Umbilical cord (tissue), 1 donor: ENCODE data around the gene KANK3. TPM values are rescaled to one million over a fixed set of nuclear protein-coding genes. Genes with fewer than 3 reads are reported as not detected.

Experiments
- total RNA-seq: library from RNA; depleted of rRNA; stranded (reverse); fragments of >200 nt; gene quantifications from one replicate; pipeline ENCODE4 v1.2.3, GENCODE V29; 2014; ENCODE audit warnings: low replicate concordance; ENCODE audit not compliant: insufficient read depth

The KANK3 gene
- total RNA-seq, 1 donor from 2014 or later = 3.9 TPM

Other genes starting within 250 kb of the KANK3 start
- gene FBN3, start 193.7 kb downstream of the KANK3 start, total RNA-seq = under 0.01 TPM
- 17.8 TPM for gene CERS4, start 133.9 kb downstream of the KANK3 start, total RNA-seq
- gene CD320, start 34.9 kb downstream of the KANK3 start, total RNA-seq = 4.1 TPM
- not detected for gene NDUFA7, start 21.9 kb downstream of the KANK3 start, total RNA-seq
- 424 TPM for gene RPS28, start 21.8 kb downstream of the KANK3 start, total RNA-seq
- 5.3 TPM for gene ANGPTL4, start 20.9 kb upstream of the KANK3 start, total RNA-seq
- 42.6 TPM for gene RAB11B, start 47.1 kb upstream of the KANK3 start, total RNA-seq
- 77.0 TPM for gene MARCHF2, start 70.0 kb upstream of the KANK3 start, total RNA-seq
- gene HNRNPM, start 101.7 kb upstream of the KANK3 start, total RNA-seq = 109 TPM
- gene PRAM1, start 159.4 kb upstream of the KANK3 start, total RNA-seq = 0.72 TPM
- gene ZNF414, start 170.9 kb upstream of the KANK3 start, total RNA-seq = 6.3 TPM
- 20.2 TPM for gene MYO1F, start 234.2 kb upstream of the KANK3 start, total RNA-seq